Hepatocyte (in vitro differentiated cells): ENCODE data around the gene SH3BP4. TPM values are rescaled to one million over a fixed set of nuclear protein-coding genes. Genes with fewer than 3 reads are reported as not detected.

Experiments used
- DNase-seq: peaks from one replicate; pipeline ENCODE4 v3.0.0-alpha.2; 2016; ENCODE audit warnings: low spot score
- H2AFZ ChIP-seq: fragments of 200-600 bp; sonication (generic); 2 replicates; pipeline ENCODE4 v1.6.0; 2016; ENCODE audit warnings: antibody characterized with exemption, mild to moderate bottlenecking
- H3K27ac ChIP-seq: fragments of 200-600 bp; sonication (generic); 2 replicates; pipeline ENCODE4 v1.5.1; 2016; ENCODE audit warnings: mild to moderate bottlenecking
- H3K27me3 ChIP-seq: fragments of 200-600 bp; sonication (generic); 2 replicates; pipeline ENCODE4 v1.6.1; 2016
- H3K36me3 ChIP-seq: fragments of 200-600 bp; sonication (generic); replicated peaks from 2 replicates; pipeline ENCODE4 v1.5.1; 2016; ENCODE audit warnings: low read depth; ENCODE audit not compliant: insufficient read depth
- H3K4me1 ChIP-seq: fragments of 200-600 bp; sonication (generic); 2 replicates; pipeline ENCODE4 v1.5.1; 2016; ENCODE audit warnings: mild to moderate bottlenecking, moderate library complexity; ENCODE audit not compliant: insufficient read depth
- H3K4me2 ChIP-seq: fragments of 200-600 bp; sonication (generic); 2 replicates; pipeline ENCODE4 v1.6.0; 2016
- H3K4me3 ChIP-seq: fragments of 200-600 bp; sonication (generic); 2 replicates; pipeline ENCODE4 v1.5.1; 2016; ENCODE audit warnings: mild to moderate bottlenecking
- H3K79me2 ChIP-seq: fragments of 200-600 bp; sonication (generic); 2 replicates; pipeline ENCODE4 v1.6.0; 2017; ENCODE audit warnings: mild to moderate bottlenecking
- H3K9me2 ChIP-seq: fragments of 200-600 bp; sonication (generic); replicated peaks from 2 replicates; pipeline ENCODE4 v1.6.0; 2017; ENCODE audit warnings: mild to moderate bottlenecking; ENCODE audit not compliant: insufficient read depth
- H3K9me3 ChIP-seq: fragments of 200-600 bp; sonication (generic); 2 replicates; pipeline ENCODE4 v1.5.1; 2016; ENCODE audit warnings: low read depth, mild to moderate bottlenecking
- H4K20me1 ChIP-seq: fragments of 200-600 bp; sonication (generic); 2 replicates; pipeline ENCODE4 v1.6.0; 2016; ENCODE audit warnings: mild to moderate bottlenecking; ENCODE audit not compliant: insufficient read depth, poor library complexity, severe bottlenecking
- CTCF ChIP-seq: fragments of 200-600 bp; sonication (generic); IDR thresholded peaks from 2 replicates; pipeline ENCODE4 v1.5.1; 2016; ENCODE audit warnings: antibody characterized with exemption, mild to moderate bottlenecking; ENCODE audit not compliant: poor library complexity
- EZH2 ChIP-seq: fragments of 200-600 bp; sonication (generic); IDR thresholded peaks from 2 replicates; pipeline ENCODE4 v1.6.1; 2016; ENCODE audit warnings: antibody characterized with exemption, mild to moderate bottlenecking, borderline replicate concordance
- EZH2phosphoT487 ChIP-seq: fragments of 200-600 bp; sonication (generic); IDR thresholded peaks from one replicate; pipeline ENCODE4 v1.6.1; 2018; ENCODE audit warnings: antibody characterized with exemption, mild to moderate bottlenecking, low read depth, moderate library complexity; ENCODE audit not compliant: unreplicated experiment, severe bottlenecking
- WGBS: methylation state at CpG from one replicate; pipeline ENCODE4 v1.1.6; 2016; ENCODE audit warnings: low lambda C conversion rate; ENCODE audit errors: missing lambda C conversion rate; 5-methylcytosine and 5-hydroxymethylcytosine counted together
- polyA plus RNA-seq: library from polyadenylated mRNA; unstranded; fragments of >200 nt; fragmentation: Nextera tagmentation; extraction: Ambion mirVana; gene quantifications from 2 replicates; pipeline ENCODE4 v1.2.1, GENCODE V29; 2016
- total RNA-seq: library from RNA; depleted of rRNA; stranded (reverse); fragments of >200 nt; gene quantifications from 2 replicates; pipeline ENCODE4 v1.2.3, GENCODE V29; 2014

SH3BP4 gene
- total and polyA plus RNA-seq, 2 experiments from 2014 or later, result 23.3 to 32.0 TPM

GRCh38 chr2:234997389-234997788, 45.6 kb downstream of the SH3BP4 start:
- no peak for DNase-seq
- Histone ChIP-seq H3K27ac (peak overlapping the region; percentile 87), H3K9me3 (no peaks in the 10 kb centered on the region), H3K27me3 (no peaks in the 10 kb centered on the region), H3K4me1 (peaks cover 70% of the 10 kb centered on the region), H2AFZ (no peak overlapping the region), H3K36me3 (no peaks in the 10 kb centered on the region), H3K9me2 (no peaks in the 10 kb centered on the region), H3K4me3 (no peak overlapping the region), H4K20me1 (peaks cover 20% of the 10 kb centered on the region), H3K79me2 (peaks cover 66% of the 10 kb centered on the region), H3K4me2 (no peak overlapping the region)
- WGBS, result 92% methylated on average over 8 of the region's 8 CpGs
- TF ChIP-seq EZH2 (no peak), EZH2phosphoT487 (no peak), CTCF (no peak)

GRCh38 chr2:234998404-234999211, 46.8 kb downstream of the SH3BP4 start:
- peak; percentile 58 for DNase-seq
- WGBS, result 48% methylated on average over 29 of the region's 29 CpGs
- H3K4me1 ChIP-seq, result peaks cover 78% of the 10 kb centered on the region

GRCh38 chr2:234999740-235000425, 48.1 kb downstream of the SH3BP4 start:
- Histone ChIP-seq H3K9me3 (no peaks in the 10 kb centered on the region), H4K20me1 (peaks cover 3% of the 10 kb centered on the region), H2AFZ (no peak overlapping the region), H3K27ac (peak overlapping the region; percentile 87), H3K4me1 (peaks cover 70% of the 10 kb centered on the region), H3K79me2 (peaks cover 66% of the 10 kb centered on the region), H3K9me2 (no peaks in the 10 kb centered on the region), H3K4me3 (no peak overlapping the region), H3K27me3 (no peaks in the 10 kb centered on the region), H3K36me3 (no peaks in the 10 kb centered on the region), H3K4me2 (peak overlapping the region; percentile 62)
- DNase-seq, result no peak
- no peak for TF ChIP-seq EZH2phosphoT487
- no peak for TF ChIP-seq EZH2
- TF ChIP-seq CTCF, result no peak
- WGBS, result 53% methylated on average over 11 of the region's 11 CpGs

More at GRCh38 chr2:234998404-234999211, 46.8 kb downstream of the SH3BP4 start:
- Histone ChIP-seq H3K27ac (peak overlapping the region; percentile 87), H3K4me3 (no peak overlapping the region), H3K4me2 (peak overlapping the region; percentile 31), H3K27me3 (no peaks in the 10 kb centered on the region), H3K79me2 (peaks cover 66% of the 10 kb centered on the region), H3K36me3 (no peaks in the 10 kb centered on the region), H4K20me1 (peaks cover 14% of the 10 kb centered on the region), H3K9me2 (no peaks in the 10 kb centered on the region), H3K9me3 (no peaks in the 10 kb centered on the region), H2AFZ (no peak overlapping the region)
- TF ChIP-seq CTCF (no peak), EZH2 (no peak), EZH2phosphoT487 (no peak)
